Right hindlimb (tissue), 1 donor: Measurements from ENCODE around the gene CYFIP1.
"Not testable (repeated sequence)": the region's sequence is repeated elsewhere in the genome, so short reads cannot be mapped to it uniquely, and the experiment has no call there.

Experiments used
- DNase-seq: peaks from one replicate; pipeline ENCODE4 v3.0.0-alpha.2; 2018

The CYFIP1 gene

GRCh38 chr15:22980189-22981050, at the start of gene CYFIP1:
CYFIP1 (minus strand) TSS chr15:22980368; CDS start chr15:22947285, 33,083 bp downstream.
- DNase-seq = peak; percentile 94

- no peak for DNase-seq
Observed at GRCh38 chr15:23026218-23026617, 46.0 kb upstream of the CYFIP1 start.

GRCh38 chr15:23022156-23022555, 42.0 kb upstream of the CYFIP1 start:
- no peak for DNase-seq

GRCh38 chr15:23014394-23015000, 34.3 kb upstream of the CYFIP1 start:
- DNase-seq = no peak

GRCh38 chr15:23013681-23014080, 33.5 kb upstream of the CYFIP1 start:
- DNase-seq = no peak

GRCh38 chr15:23012616-23013015, 32.4 kb upstream of the CYFIP1 start:
- DNase-seq = not testable (repeated sequence)

GRCh38 chr15:23003736-23004135, 23.6 kb upstream of the CYFIP1 start:
- DNase-seq = no peak

GRCh38 chr15:23002920-23003319, 22.8 kb upstream of the CYFIP1 start:
- DNase-seq = no peak

GRCh38 chr15:22995795-22996194, 15.6 kb upstream of the CYFIP1 start:
- no peak for DNase-seq

- no peak for DNase-seq
Observed at GRCh38 chr15:22992024-22992326, 11.8 kb upstream of the CYFIP1 start.

- no peak for DNase-seq
Observed at GRCh38 chr15:22989576-22990477, 9.7 kb upstream of the CYFIP1 start.

GRCh38 chr15:22988811-22989210, 8.6 kb upstream of the CYFIP1 start:
- no peak for DNase-seq

GRCh38 chr15:22981931-22982330, 1.8 kb upstream of the CYFIP1 start:
- DNase-seq = not testable (repeated sequence)

GRCh38 chr15:22981051-22981840, 1.1 kb upstream of the CYFIP1 start:
- no peak for DNase-seq

GRCh38 chr15:22979238-22980188, 655 bp downstream of the CYFIP1 start:
- DNase-seq = peak; percentile 59

GRCh38 chr15:22978691-22979237, 1.4 kb downstream of the CYFIP1 start:
- no peak for DNase-seq

GRCh38 chr15:22974745-22975144, 5.4 kb downstream of the CYFIP1 start:
- DNase-seq = no peak

GRCh38 chr15:22973987-22974386, 6.2 kb downstream of the CYFIP1 start:
- no peak for DNase-seq

- no peak for DNase-seq
Observed at GRCh38 chr15:22973286-22973685, 6.9 kb downstream of the CYFIP1 start.

- no peak for DNase-seq
Observed at GRCh38 chr15:22969489-22969888, 10.7 kb downstream of the CYFIP1 start.

- DNase-seq = no peak
Observed at GRCh38 chr15:22968366-22968765, 11.8 kb downstream of the CYFIP1 start.
